Mammary epithelial cell (primary cell): ENCODE measurements around the gene DCTN2.

Experiments used
- CTCF ChIP-seq, 2 donors: IDR thresholded peaks in 1 of 2; conservative IDR thresholded peaks in 1 of 2; 2 replicates each; pipeline ENCODE4 v1.5.1; 2011 to 2012; ENCODE audit warnings: inconsistent platforms in 2 of 2, low read length in 2 of 2, mild to moderate bottlenecking in 2 of 2, control low read depth in 1 of 2, low read depth in 1 of 2; ENCODE audit not compliant: insufficient read depth in 1 of 2; ENCODE audit errors: extremely low read depth in 1 of 2
- EZH2 ChIP-seq: IDR thresholded peaks from 2 replicates; pipeline ENCODE4 v1.6.1; 2012; ENCODE audit warnings: low read length, inconsistent platforms, borderline replicate concordance

GRCh38 chr12:57541001-57541400, 6.0 kb downstream of the DCTN2 start:
- TF ChIP-seq CTCF (conservative IDR thresholded peaks at IDR 0.05 in 1 of 2, IDR thresholded peaks at IDR 0.05 in 1 of 2; ENCODE audit: extremely low read depth in 1 of 2, insufficient read depth in 1 of 2, low read depth in 1 of 2, low read length in 2 of 2) = no peak
- TF ChIP-seq EZH2 = no peak
